H9 (cell line): ENCODE results near the gene PODXL2. TPM values are rescaled to one million over a fixed set of nuclear protein-coding genes. Genes with fewer than 3 reads are reported as not detected.

Experiments used
- DNase-seq: peaks from one replicate; pipeline ENCODE4 v3.0.0-alpha.2; 2017
- H2AFZ ChIP-seq: one replicate; pipeline ENCODE4 v1.6.1; 2013; ENCODE audit warnings: mild to moderate bottlenecking, low read length, control low read depth, moderate library complexity
- H2AK5ac ChIP-seq: 2 replicates; pipeline ENCODE4 v1.6.1; 2013; ENCODE audit warnings: low read length, control low read depth, mixed read lengths; ENCODE audit not compliant: insufficient read length
- H2BK120ac ChIP-seq: one replicate; pipeline ENCODE4 v1.6.1; 2013; ENCODE audit warnings: low read depth, mild to moderate bottlenecking, low read length, control low read depth, inconsistent platforms; ENCODE audit not compliant: poor library complexity, severe bottlenecking
- H2BK12ac ChIP-seq: 2 replicates; pipeline ENCODE4 v1.6.1; 2013; ENCODE audit warnings: low read length, control low read depth, mixed read lengths, low read depth; ENCODE audit not compliant: insufficient read length
- H2BK15ac ChIP-seq: 2 replicates; pipeline ENCODE4 v1.6.1; 2013; ENCODE audit warnings: low read depth, low read length, control low read depth
- H2BK20ac ChIP-seq: one replicate; pipeline ENCODE4 v1.6.1; 2013; ENCODE audit warnings: low read depth, mild to moderate bottlenecking, low read length, control low read depth, inconsistent platforms; ENCODE audit not compliant: poor library complexity, severe bottlenecking
- H2BK5ac ChIP-seq: 2 replicates; pipeline ENCODE4 v1.6.1; 2013; ENCODE audit warnings: low read length, control low read depth, mixed read lengths; ENCODE audit not compliant: insufficient read length
- H3K14ac ChIP-seq: 2 replicates; pipeline ENCODE4 v1.6.1; 2013; ENCODE audit warnings: low read length, control low read depth; ENCODE audit not compliant: insufficient read depth
- H3K18ac ChIP-seq: 2 replicates; pipeline ENCODE4 v1.6.1; 2013; ENCODE audit warnings: low read depth, mild to moderate bottlenecking, mixed read lengths, low read length, control low read depth; ENCODE audit not compliant: insufficient read length
- H3K23ac ChIP-seq: 2 replicates; pipeline ENCODE4 v1.6.1; 2013; ENCODE audit warnings: low read length, control low read depth, mixed read lengths, low read depth; ENCODE audit not compliant: insufficient read length
- H3K23me2 ChIP-seq: 2 replicates; pipeline ENCODE4 v1.6.1; 2013; ENCODE audit warnings: low read depth, mild to moderate bottlenecking, mixed read lengths, low read length, control low read depth; ENCODE audit not compliant: insufficient read length, poor library complexity, severe bottlenecking
- H3K27ac ChIP-seq: 2 replicates; pipeline ENCODE4 v1.5.1; 2013; ENCODE audit warnings: low read length, control low read depth, mixed read lengths, low read depth; ENCODE audit not compliant: insufficient read length
- H3K27me3 ChIP-seq: 2 replicates; pipeline ENCODE4 v1.6.1; 2013; ENCODE audit warnings: low read length, control low read depth, inconsistent platforms; ENCODE audit not compliant: insufficient read depth
- H3K4ac ChIP-seq: 2 replicates; pipeline ENCODE4 v1.6.1; 2013; ENCODE audit warnings: low read depth, mild to moderate bottlenecking, control low read depth, inconsistent platforms, low read length, moderate library complexity
- H3K4me1 ChIP-seq: 2 replicates; pipeline ENCODE4 v1.6.1; 2013; ENCODE audit warnings: low read length, control low read depth, inconsistent platforms; ENCODE audit not compliant: insufficient read depth
- H3K4me2 ChIP-seq: 2 replicates; pipeline ENCODE4 v1.6.1; 2013; ENCODE audit warnings: low read length, control low read depth, mixed read lengths; ENCODE audit not compliant: insufficient read length, insufficient read depth
- H3K56ac ChIP-seq: 2 replicates; pipeline ENCODE4 v1.6.1; 2013; ENCODE audit warnings: low read depth, mild to moderate bottlenecking, mixed read lengths, low read length, control low read depth; ENCODE audit not compliant: insufficient read length
- H3K79me1 ChIP-seq: 2 replicates; pipeline ENCODE4 v1.6.1; 2013; ENCODE audit warnings: low read depth, mild to moderate bottlenecking, moderate library complexity, low read length, control low read depth, inconsistent platforms; ENCODE audit not compliant: insufficient read depth, poor library complexity, severe bottlenecking
- H3K79me2 ChIP-seq: 2 replicates; pipeline ENCODE4 v1.6.1; 2013; ENCODE audit warnings: low read length, control low read depth, inconsistent platforms; ENCODE audit not compliant: insufficient read depth
- H3K9ac ChIP-seq: 2 replicates; pipeline ENCODE4 v1.6.1; 2013; ENCODE audit warnings: low read length, control low read depth, mixed read lengths; ENCODE audit not compliant: insufficient read length; ENCODE audit errors: extremely low read depth
- H3K9me3 ChIP-seq: one replicate; pipeline ENCODE4 v1.6.1; 2013; ENCODE audit warnings: low read depth, low read length, inconsistent platforms; ENCODE audit not compliant: control insufficient read depth
- H3T11ph ChIP-seq: one replicate; pipeline ENCODE4 v1.6.1; 2013; ENCODE audit warnings: mild to moderate bottlenecking, low read length, control low read depth, inconsistent platforms
- H4K20me1 ChIP-seq: one replicate; pipeline ENCODE4 v1.6.1; 2013; ENCODE audit not compliant: control insufficient read depth, insufficient read length, insufficient read depth
- H4K5ac ChIP-seq: 2 replicates; pipeline ENCODE4 v1.6.1; 2013; ENCODE audit warnings: low read depth, mild to moderate bottlenecking, mixed read lengths, low read length, control low read depth; ENCODE audit not compliant: insufficient read length
- H4K8ac ChIP-seq: replicated peaks from 2 replicates; pipeline ENCODE4 v1.6.1; 2013; ENCODE audit warnings: low read length, control low read depth, mixed read lengths, low read depth; ENCODE audit not compliant: insufficient read length
- H4K91ac ChIP-seq: 2 replicates; pipeline ENCODE4 v1.6.1; 2013; ENCODE audit warnings: low read depth, mild to moderate bottlenecking, moderate library complexity, mixed read lengths, low read length, control low read depth; ENCODE audit not compliant: insufficient read length
- H3K27ac Mint-ChIP-seq, 3 experiments: 2 replicates in 2 of 3; 3 replicates in 1 of 3; pipeline ENCODE4 v1.8.0; 2020 to 2021; ENCODE audit warnings: mixed read lengths in 3 of 3, mild to moderate bottlenecking in 1 of 3, moderate library complexity in 1 of 3
- H3K27me3 Mint-ChIP-seq: 2 replicates; pipeline ENCODE4 v1.8.0; 2021; ENCODE audit warnings: low read depth, mild to moderate bottlenecking, moderate library complexity, mixed read lengths
- H3K36me3 Mint-ChIP-seq, 3 experiments: 2 replicates in 2 of 3; 3 replicates in 1 of 3; pipeline ENCODE4 v1.8.0; 2020 to 2021; ENCODE audit warnings: low read depth in 3 of 3, mixed read lengths in 3 of 3; ENCODE audit not compliant: insufficient read depth in 1 of 3
- H3K4me1 Mint-ChIP-seq, 2 experiments: 2 replicates each; pipeline ENCODE4 v1.8.0; 2020; ENCODE audit warnings: mixed read lengths in 2 of 2
- H3K4me3 Mint-ChIP-seq, 2 experiments: 2 replicates in 1 of 2; 3 replicates in 1 of 2; pipeline ENCODE4 v1.8.0; 2020 to 2021; ENCODE audit warnings: mild to moderate bottlenecking in 2 of 2, mixed read lengths in 2 of 2, moderate library complexity in 1 of 2
- H3K9me3 Mint-ChIP-seq, 2 experiments: 2 replicates in 1 of 2; 3 replicates in 1 of 2; pipeline ENCODE4 v1.8.0; 2020; ENCODE audit warnings: mild to moderate bottlenecking in 2 of 2, mixed read lengths in 2 of 2, moderate library complexity in 1 of 2
- WGBS: extraction: QIAGEN DNeasy Blood & Tissue Kit; methylation state at CpG from one replicate; pipeline ENCODE4 v1.1.7; 2013; ENCODE audit warnings: missing lambda C conversion rate, low lambda C conversion rate, mixed read lengths; ENCODE audit not compliant: insufficient read length; ENCODE audit errors: extremely low coverage; 5-methylcytosine and 5-hydroxymethylcytosine counted together
- total RNA-seq: library from RNA; stranded (reverse); gene quantifications from 2 replicates; pipeline ENCODE4 v1.2.1, GENCODE V29; 2021
- TF ChIP-seq, protein P1 (sequence below): fragments of 200-600 bp; sonication (generic); conservative IDR thresholded peaks from 3 replicates; pipeline ENCODE4 v1.8.0; 2021; ENCODE audit warnings: antibody characterized with exemption, mild to moderate bottlenecking

The PODXL2 gene
- total RNA-seq, 1 experiment from 2014 or later, result 24.6 TPM

DNA sequence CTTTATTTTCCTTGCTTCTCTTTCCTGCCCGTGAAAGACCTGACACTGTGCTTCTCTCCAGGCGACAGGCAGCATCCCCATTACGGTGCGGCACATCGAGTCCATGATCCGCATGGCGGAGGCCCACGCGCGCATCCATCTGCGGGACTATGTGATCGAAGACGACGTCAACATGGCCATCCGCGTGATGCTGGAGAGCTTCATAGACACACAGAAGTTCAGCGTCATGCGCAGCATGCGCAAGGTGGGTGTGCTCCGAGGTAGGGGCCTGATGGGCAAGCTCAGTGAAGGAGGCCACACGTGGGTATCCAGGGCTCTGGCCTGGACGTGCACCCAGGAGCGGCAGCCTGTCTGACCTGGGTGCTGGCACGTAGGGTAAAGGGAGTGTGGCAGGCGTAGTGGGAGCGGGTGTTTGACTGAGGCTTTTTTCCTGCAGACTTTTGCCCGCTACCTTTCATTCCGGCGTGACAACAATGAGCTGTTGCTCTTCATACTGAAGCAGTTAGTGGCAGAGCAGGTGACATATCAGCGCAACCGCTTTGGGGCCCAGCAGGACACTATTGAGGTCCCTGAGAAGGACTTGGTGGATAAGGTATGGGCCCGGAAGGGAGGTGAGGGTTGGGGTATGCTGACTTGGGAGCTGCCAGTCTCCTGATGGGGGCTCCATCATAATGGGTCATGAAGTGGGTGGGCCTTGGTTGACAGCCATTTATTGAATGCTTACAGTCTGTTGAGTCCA, 8.2 kb upstream of the PODXL2 start:
- H2BK12ac ChIP-seq, result no peak overlapping the region
- no peak overlapping the region for H3K4me2 ChIP-seq
- no peak overlapping the region for H2BK20ac ChIP-seq
- H2BK15ac ChIP-seq, result no peak overlapping the region
- Mint-ChIP-seq H3K9me3 (no peaks in the 10 kb centered on the region), H3K4me3 (no peak overlapping the region), H3K27me3 (no peaks in the 10 kb centered on the region; the same call in none of the 2 replicates), H3K36me3 (peaks cover 51 to 75% (median 64%) of the 10 kb centered on the region in 3 experiments; a peak in 6 of 7 replicates), H3K27ac (no peak overlapping the region; a peak in 1 of 7 replicates), H3K4me1 (no peaks in the 10 kb centered on the region)
- no peaks in the 10 kb centered on the region for H3K9me3 ChIP-seq
- no peak overlapping the region for H4K91ac ChIP-seq
- H2BK5ac ChIP-seq, result no peak overlapping the region
- WGBS, result no CpG with 5 or more reads among the region's 32 CpGs
- H3K79me2 ChIP-seq, result no peaks in the 10 kb centered on the region
- no peak overlapping the region for H3K4ac ChIP-seq
- H3K27me3 ChIP-seq, result no peaks in the 10 kb centered on the region
- H3K14ac ChIP-seq, result no peak overlapping the region
- no peaks in the 10 kb centered on the region for H3K4me1 ChIP-seq
- no peaks in the 10 kb centered on the region for H4K20me1 ChIP-seq
- no peak overlapping the region for H3K23ac ChIP-seq
- H2AK5ac ChIP-seq, result no peak overlapping the region
- TF ChIP-seq, protein P1, sequence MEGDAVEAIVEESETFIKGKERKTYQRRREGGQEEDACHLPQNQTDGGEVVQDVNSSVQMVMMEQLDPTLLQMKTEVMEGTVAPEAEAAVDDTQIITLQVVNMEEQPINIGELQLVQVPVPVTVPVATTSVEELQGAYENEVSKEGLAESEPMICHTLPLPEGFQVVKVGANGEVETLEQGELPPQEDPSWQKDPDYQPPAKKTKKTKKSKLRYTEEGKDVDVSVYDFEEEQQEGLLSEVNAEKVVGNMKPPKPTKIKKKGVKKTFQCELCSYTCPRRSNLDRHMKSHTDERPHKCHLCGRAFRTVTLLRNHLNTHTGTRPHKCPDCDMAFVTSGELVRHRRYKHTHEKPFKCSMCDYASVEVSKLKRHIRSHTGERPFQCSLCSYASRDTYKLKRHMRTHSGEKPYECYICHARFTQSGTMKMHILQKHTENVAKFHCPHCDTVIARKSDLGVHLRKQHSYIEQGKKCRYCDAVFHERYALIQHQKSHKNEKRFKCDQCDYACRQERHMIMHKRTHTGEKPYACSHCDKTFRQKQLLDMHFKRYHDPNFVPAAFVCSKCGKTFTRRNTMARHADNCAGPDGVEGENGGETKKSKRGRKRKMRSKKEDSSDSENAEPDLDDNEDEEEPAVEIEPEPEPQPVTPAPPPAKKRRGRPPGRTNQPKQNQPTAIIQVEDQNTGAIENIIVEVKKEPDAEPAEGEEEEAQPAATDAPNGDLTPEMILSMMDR, result no peak
- no peak overlapping the region for H3K27ac ChIP-seq
- H3K18ac ChIP-seq, result no peak overlapping the region
- no peak overlapping the region for H2AFZ ChIP-seq
- no peak overlapping the region for H3T11ph ChIP-seq
- no peak for DNase-seq
- H3K79me1 ChIP-seq, result no peaks in the 10 kb centered on the region
- H4K5ac ChIP-seq, result no peak overlapping the region
- H3K23me2 ChIP-seq, result no peaks in the 10 kb centered on the region
- H3K56ac ChIP-seq, result no peak overlapping the region
- H4K8ac ChIP-seq, result no peak overlapping the region
- H2BK120ac ChIP-seq, result no peak overlapping the region
- H3K9ac ChIP-seq, result no peak overlapping the region
